OCI-LY1 (cell line): ENCODE data around the gene KIF16B.

Experiments used
- H2AFZ ChIP-seq: fragments of 200-600 bp; sonication (generic), shearing (Covaris generic); 2 replicates; pipeline ENCODE4 v1.6.0; 2014; ENCODE audit warnings: antibody characterized with exemption, mild to moderate bottlenecking, low read length
- H3F3A ChIP-seq: fragments of 200-600 bp; sonication (generic), shearing (Covaris generic); 2 replicates; pipeline ENCODE4 v1.6.0; 2014; ENCODE audit warnings: mild to moderate bottlenecking, antibody characterized with exemption, low read length, moderate library complexity; ENCODE audit not compliant: insufficient read depth
- H3K27ac ChIP-seq: fragments of 200-600 bp; sonication (generic); 2 replicates; pipeline ENCODE4 v1.5.1; 2014; ENCODE audit warnings: low read length, mixed run types, mild to moderate bottlenecking, low read depth; ENCODE audit not compliant: poor library complexity, severe bottlenecking
- H3K27me3 ChIP-seq: fragments of 200-600 bp; sonication (generic); 2 replicates; pipeline ENCODE4 v1.6.0; 2014; ENCODE audit warnings: antibody characterized with exemption, mild to moderate bottlenecking, low read length, moderate library complexity; ENCODE audit not compliant: insufficient read depth
- H3K36me3 ChIP-seq: fragments of 200-600 bp; sonication (generic); 2 replicates; pipeline ENCODE4 v1.6.1; 2014; ENCODE audit warnings: mild to moderate bottlenecking, antibody characterized with exemption, low read length, moderate library complexity, mixed read lengths; ENCODE audit not compliant: insufficient read depth
- H3K4me1 ChIP-seq: fragments of 200-600 bp; sonication (generic); 2 replicates; pipeline ENCODE4 v1.5.1; 2014; ENCODE audit warnings: mild to moderate bottlenecking, low read length, moderate library complexity; ENCODE audit not compliant: insufficient read depth, severe bottlenecking
- H3K4me2 ChIP-seq: fragments of 200-600 bp; sonication (generic), shearing (Covaris generic); 2 replicates; pipeline ENCODE4 v1.6.1; 2014; ENCODE audit warnings: low read length
- H3K4me3 ChIP-seq: fragments of 200-600 bp; sonication (generic); 2 replicates; pipeline ENCODE4 v1.5.1; 2014; ENCODE audit warnings: low read length, low read depth, mild to moderate bottlenecking, mixed read lengths; ENCODE audit not compliant: poor library complexity, severe bottlenecking
- H3K79me2 ChIP-seq: fragments of 200-600 bp; shearing (Covaris generic); 2 replicates; pipeline ENCODE4 v1.6.1; 2016; ENCODE audit warnings: mixed run types, low read length, mixed read lengths; ENCODE audit not compliant: insufficient read depth
- H3K9ac ChIP-seq: fragments of 200-600 bp; sonication (generic), shearing (Covaris generic); 2 replicates; pipeline ENCODE4 v1.6.1; 2014; ENCODE audit warnings: mild to moderate bottlenecking, low read length, mixed read lengths
- H3K9me2 ChIP-seq: fragments of 200-600 bp; sonication (generic), shearing (Covaris generic); 2 replicates; pipeline ENCODE4 v1.6.1; 2014; ENCODE audit warnings: low read depth, mild to moderate bottlenecking, low read length, mixed read lengths
- H3K9me3 ChIP-seq: fragments of 200-600 bp; shearing (Covaris generic); 2 replicates; pipeline ENCODE4 v1.6.1; 2014; ENCODE audit warnings: low read length, mixed read lengths
- H4K20me1 ChIP-seq: fragments of 200-600 bp; sonication (generic), shearing (Covaris generic); 2 replicates; pipeline ENCODE4 v1.6.0; 2016; ENCODE audit warnings: mild to moderate bottlenecking, low read length; ENCODE audit not compliant: insufficient read depth
- EZH2 ChIP-seq: fragments of 200-600 bp; sonication (generic), shearing (Covaris generic); IDR thresholded peaks from 2 replicates; pipeline ENCODE4 v1.8.0; 2017; ENCODE audit warnings: borderline replicate concordance, mixed run types, mild to moderate bottlenecking, antibody characterized with exemption, low read length, moderate library complexity, mixed read lengths
- TF ChIP-seq, protein P1 (sequence below): fragments of 200-600 bp; sonication (generic), shearing (Covaris generic); IDR thresholded peaks from 2 replicates; pipeline ENCODE4 v1.5.1; 2017; ENCODE audit warnings: mild to moderate bottlenecking, antibody characterized with exemption, low read length, moderate library complexity, mixed read lengths

Gene KIF16B

DNA sequence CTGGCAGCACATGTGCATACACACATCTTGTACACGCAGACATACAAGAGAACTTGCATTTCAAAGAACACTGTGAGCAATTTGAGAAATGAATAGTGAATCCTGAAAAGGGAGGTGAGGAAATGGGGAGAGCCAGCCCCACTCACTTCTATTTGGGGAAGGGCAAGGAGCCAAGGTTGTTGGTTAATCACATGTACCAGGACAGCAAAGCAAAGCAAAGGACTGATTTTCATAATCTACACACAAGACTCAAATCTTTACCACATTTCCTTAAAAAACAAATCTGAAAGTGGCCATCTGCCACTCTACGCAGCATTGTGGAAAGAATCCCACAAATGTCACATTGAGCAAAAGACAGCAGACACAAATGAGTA lies 35.0 kb upstream of the KIF16B start:
- Histone ChIP-seq H3K36me3 (no peaks in the 10 kb centered on the region), H3K4me2 (no peak overlapping the region), H3K27me3 (no peaks in the 10 kb centered on the region), H3K9me3 (no peaks in the 10 kb centered on the region), H3K27ac (no peak overlapping the region), H3K79me2 (no peaks in the 10 kb centered on the region), H2AFZ (no peak overlapping the region), H3K4me1 (no peaks in the 10 kb centered on the region), H4K20me1 (no peaks in the 10 kb centered on the region), H3K9me2 (no peaks in the 10 kb centered on the region), H3K9ac (no peak overlapping the region), H3K4me3 (no peak overlapping the region), H3F3A (no peaks in the 10 kb centered on the region)
- no peak for TF ChIP-seq EZH2
- TF ChIP-seq, protein P1, sequence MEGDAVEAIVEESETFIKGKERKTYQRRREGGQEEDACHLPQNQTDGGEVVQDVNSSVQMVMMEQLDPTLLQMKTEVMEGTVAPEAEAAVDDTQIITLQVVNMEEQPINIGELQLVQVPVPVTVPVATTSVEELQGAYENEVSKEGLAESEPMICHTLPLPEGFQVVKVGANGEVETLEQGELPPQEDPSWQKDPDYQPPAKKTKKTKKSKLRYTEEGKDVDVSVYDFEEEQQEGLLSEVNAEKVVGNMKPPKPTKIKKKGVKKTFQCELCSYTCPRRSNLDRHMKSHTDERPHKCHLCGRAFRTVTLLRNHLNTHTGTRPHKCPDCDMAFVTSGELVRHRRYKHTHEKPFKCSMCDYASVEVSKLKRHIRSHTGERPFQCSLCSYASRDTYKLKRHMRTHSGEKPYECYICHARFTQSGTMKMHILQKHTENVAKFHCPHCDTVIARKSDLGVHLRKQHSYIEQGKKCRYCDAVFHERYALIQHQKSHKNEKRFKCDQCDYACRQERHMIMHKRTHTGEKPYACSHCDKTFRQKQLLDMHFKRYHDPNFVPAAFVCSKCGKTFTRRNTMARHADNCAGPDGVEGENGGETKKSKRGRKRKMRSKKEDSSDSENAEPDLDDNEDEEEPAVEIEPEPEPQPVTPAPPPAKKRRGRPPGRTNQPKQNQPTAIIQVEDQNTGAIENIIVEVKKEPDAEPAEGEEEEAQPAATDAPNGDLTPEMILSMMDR, result no peak

DNA sequence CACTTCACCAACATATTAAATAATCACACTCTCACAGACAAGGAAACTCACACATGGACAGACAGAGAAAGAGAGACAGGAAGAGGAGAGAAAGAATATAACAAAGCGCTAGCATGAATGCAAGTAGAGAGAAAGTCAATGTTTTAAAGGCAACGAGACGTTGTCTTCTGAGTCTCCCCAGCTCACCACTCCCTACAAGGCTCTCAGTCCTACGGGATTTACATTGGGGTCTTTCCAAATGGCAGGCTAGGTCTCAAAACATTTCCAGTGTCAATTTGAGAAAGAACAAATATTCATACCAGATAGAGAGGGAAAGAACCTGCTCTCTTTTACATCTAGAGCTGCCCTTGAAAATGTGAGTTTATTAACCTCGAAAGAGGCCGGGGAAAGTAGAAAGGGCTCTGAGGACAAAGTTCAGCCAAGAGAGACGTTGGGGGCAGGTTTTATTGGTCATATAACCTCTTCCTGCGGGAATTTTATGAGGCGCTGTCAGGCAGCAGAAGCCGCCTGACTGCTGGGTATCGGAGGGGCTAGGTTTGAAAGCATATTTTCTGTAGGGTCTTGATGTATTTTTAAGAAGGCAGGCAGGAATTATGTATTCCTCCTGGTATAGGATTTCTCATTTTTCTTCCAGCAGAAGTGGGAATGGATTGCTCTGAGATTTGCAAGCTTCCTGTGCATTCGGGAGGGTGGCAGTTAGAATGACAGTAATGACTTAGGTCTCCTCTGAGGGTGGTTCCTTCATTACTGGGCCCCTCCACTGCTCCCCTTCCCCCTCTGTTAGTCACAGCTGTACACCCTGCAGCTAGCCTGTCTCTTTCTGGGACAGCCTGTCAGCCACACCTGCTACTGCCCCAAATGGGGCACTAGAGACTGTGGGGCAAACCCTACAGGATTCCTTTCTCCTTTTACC lies 34.4 kb upstream of the KIF16B start:
- Histone ChIP-seq H3K4me1 (no peaks in the 10 kb centered on the region), H3K9me3 (no peaks in the 10 kb centered on the region), H3K9me2 (no peaks in the 10 kb centered on the region)

DNA sequence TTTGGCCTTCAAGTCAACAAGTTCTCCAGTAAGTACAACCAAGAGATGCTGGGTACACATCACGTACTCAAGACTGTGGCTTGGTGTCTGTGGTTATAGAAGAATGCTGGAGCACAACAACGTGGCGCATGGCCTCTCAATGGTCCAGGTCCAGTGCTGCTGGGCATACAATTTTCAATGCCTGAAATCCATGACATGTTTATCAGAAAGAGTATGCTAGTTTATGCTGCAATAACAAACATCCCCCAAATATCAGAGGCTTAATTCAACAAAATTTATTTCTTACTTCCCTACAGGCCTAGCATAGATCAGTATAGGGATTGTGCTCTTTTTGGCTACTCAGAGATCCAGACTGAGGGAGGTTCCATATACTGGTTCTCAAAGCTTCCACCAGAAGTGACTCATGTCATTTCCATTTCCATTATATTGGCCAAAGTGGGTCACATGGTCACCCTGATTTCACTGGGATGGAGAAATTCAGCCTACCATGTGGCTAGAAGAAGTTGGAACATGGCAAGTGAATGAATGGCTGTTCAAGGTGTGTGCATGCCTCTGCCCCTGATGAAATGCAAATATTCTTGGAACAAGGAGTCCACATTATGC lies 33.3 kb upstream of the KIF16B start:
- H2AFZ ChIP-seq, result no peak overlapping the region
- H3K9ac ChIP-seq, result no peak overlapping the region
- H3K4me3 ChIP-seq, result no peak overlapping the region
- no peaks in the 10 kb centered on the region for H3K9me2 ChIP-seq
- no peaks in the 10 kb centered on the region for H3K79me2 ChIP-seq
- H3K9me3 ChIP-seq, result no peaks in the 10 kb centered on the region
- H3K4me1 ChIP-seq, result no peaks in the 10 kb centered on the region
- no peaks in the 10 kb centered on the region for H3K36me3 ChIP-seq
- H3K4me2 ChIP-seq, result no peak overlapping the region
- no peaks in the 10 kb centered on the region for H3K27me3 ChIP-seq
- H3K27ac ChIP-seq, result no peak overlapping the region
- no peaks in the 10 kb centered on the region for H4K20me1 ChIP-seq
- H3F3A ChIP-seq, result no peaks in the 10 kb centered on the region
- no peak for TF ChIP-seq EZH2
- TF ChIP-seq, protein P1, result no peak

More for the DNA sequence above, 34.4 kb upstream of the KIF16B start:
- Histone ChIP-seq H3F3A (no peaks in the 10 kb centered on the region), H2AFZ (no peak overlapping the region), H3K9ac (no peak overlapping the region), H3K79me2 (no peaks in the 10 kb centered on the region), H3K27ac (no peak overlapping the region), H4K20me1 (no peaks in the 10 kb centered on the region), H3K4me2 (no peak overlapping the region), H3K27me3 (no peaks in the 10 kb centered on the region), H3K4me3 (no peak overlapping the region), H3K36me3 (no peaks in the 10 kb centered on the region)
- TF ChIP-seq EZH2, result no peak
- TF ChIP-seq, protein P1, result no peak
